Posterior cingulate gyrus (tissue), 11 donors: ENCODE results near the gene TTC23.

Source experiments
- DNase-seq, 10 donors: peaks; one replicate each; pipeline versions ENCODE4 v3.0.0 to v3.0.0-alpha.2; 2020 to 2021; ENCODE audit warnings: mixed read lengths in 3 of 10
- intact Hi-C: fragments of 100-400 bp; cut with DNase I; formaldehyde crosslinking; loops from one replicate; pipeline ENCODE4 v1.15.1; 2023

Gene TTC23

DNA sequence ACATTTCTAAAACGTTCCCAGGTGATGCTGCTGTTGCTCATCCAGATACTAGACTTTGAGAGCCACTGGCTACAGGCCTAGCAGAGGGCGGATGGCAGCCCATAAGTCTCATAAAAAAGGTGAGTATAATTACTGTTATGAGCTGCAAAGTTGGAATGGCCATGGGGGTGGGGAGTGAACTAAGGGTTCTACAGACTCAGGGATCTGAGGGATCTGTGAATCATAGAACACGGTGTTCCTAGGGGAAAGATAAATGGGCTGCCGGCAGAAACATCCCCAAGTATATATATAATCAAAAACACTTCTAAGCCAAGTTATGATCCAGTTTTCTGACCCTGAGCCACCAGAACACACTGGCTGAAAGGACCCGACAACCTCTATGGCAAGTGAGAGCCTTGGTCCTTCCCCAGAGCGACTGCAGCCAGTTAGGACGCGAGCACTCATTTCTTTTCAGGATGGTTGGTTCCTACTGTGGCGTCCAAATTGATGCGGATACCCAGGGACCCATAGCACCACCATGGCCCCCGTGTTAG lies 152.4 kb downstream of the TTC23 start:
- intact Hi-C loops: no loop called here
- DNase-seq: no peak

DNA sequence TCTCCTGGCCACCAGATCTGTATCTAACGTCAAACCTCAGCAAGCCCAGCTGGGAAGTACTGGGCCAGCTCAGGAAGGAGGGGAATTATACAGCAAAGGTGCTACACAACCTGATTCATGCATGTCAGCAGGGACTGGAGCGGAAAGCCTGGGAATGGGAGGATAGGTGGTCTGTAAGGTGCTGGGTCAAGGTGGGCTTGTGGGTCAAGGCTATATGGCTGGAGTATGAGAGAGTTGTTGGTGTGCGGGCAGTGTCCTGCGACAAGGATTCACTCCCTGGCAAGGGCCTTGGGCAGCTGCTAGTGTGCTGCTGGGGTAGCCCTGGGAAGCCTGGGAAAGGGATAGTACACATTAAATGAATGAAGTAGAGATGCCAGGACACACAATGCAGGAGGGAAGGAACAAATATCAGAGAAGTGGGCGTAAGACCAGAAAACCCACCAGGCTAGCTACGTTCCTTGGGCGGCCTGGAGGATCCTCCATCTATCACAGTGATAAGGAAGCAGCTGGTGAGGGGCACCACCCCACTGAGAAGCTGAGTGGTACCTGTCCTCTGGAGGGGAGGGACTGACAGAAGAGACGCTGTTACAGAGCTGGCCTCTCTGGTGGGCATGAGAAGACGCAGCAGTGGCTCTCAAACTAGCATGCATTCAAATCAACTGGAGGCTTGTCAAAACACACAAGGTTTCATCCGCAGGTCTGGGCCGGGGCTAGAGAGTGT lies 153.0 kb downstream of the TTC23 start:
- peak in 1 of 10 donors; percentile 69 for DNase-seq
- intact Hi-C loops: no loop called here

GRCh38 chr15:99095626-99096025 lies 153.8 kb downstream of the TTC23 start:
- intact Hi-C loops: no loop called here
- no peak for DNase-seq

DNA sequence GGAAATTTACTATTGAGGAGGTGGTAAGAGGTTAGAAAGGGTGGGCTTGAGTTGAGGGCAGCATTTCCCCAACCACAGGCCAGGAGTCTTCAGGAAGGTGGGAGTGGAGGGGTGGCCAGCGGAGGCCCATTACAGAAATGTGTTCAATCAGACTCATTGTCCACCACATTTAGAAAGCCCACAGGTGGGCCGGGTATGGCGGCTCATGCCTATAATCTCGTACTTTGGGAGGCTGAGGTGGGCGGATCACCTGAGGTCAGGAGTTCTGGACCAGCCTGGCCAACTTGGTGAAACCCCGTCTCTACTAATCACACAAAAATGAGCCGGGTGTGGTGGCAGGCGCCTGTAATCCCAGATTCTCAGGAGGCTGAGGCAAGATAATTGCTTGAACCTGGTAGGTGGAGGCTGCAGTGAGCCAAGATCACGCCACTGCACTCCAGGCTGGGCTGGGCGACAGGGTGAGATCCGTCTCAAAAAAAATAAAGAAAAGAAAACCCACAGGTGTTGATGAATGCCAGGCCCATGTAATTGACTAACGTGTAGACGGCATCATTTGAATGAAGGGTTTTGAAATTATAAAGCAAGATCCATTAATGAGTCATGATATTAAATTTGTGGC lies 156.7 kb downstream of the TTC23 start:
- no peak for DNase-seq

GRCh38 chr15:99090938-99091337 lies 158.4 kb downstream of the TTC23 start:
- intact Hi-C loops: no loop called here
- DNase-seq: peak in 1 of 10 donors; percentile 71

More for the DNA sequence above, 156.7 kb downstream of the TTC23 start:
- intact Hi-C loops: no loop called here

DNA sequence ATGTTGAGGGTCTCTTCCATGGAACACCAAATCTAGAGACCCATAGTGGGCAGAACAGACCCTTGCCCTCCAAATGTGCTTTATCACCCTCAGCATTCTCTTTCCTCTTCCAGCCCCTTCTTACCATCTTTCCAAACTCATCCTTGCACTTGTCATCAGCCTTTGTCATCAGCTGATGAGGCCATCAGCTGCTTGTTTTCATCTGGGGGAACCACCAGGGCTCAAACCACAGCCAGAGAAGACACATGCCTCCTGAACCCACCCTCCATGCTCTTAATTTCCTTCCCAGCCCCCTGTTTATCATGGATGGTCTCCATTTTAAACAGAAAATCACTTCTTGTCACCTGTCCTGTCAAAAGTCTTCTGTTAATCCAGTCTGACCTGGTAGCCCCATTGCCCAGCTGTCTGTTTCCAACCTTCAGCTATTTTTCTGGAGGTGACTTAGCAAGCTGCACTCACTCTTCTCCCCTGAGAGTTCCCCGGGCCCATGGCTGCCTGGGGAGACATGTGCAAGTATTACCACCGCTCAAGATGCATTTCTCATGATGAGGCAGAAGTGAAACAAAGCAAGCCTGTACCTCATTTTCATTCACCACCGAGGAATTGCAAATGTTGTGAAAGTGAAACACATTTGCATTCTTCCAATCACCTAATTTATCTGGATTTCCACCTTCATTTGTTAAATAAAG lies 159.2 kb downstream of the TTC23 start:
- no peak for DNase-seq
- intact Hi-C loops: no loop called here

DNA sequence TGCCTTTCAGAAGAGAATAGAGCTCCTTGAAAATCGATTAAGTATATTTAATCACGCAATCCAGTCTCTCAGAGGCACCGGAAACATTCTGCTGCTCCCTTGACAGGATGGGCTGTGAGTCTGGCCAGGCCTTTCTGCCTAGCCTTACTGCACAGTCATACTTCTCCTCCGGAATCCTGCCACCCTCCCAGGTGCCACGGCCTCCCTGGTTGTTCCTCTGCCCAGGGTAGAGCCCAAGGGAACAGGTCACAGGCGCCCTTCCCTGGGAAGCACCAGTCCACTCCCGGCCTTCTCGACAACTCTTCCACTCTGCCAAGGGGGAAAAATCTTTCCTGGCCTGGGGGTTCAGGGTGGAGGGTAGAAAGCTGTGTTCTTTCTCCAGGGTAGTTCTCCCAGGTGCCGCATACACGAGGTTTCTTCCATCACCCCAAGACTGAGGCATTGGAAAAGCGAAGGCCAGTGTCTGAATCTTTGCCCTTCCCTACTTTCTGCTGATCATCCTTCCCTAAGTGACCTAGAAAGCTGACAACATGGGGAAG lies 161.9 kb downstream of the TTC23 start:
- intact Hi-C loops: no loop called here
- DNase-seq: peak in 1 of 10 donors; percentile 50

DNA sequence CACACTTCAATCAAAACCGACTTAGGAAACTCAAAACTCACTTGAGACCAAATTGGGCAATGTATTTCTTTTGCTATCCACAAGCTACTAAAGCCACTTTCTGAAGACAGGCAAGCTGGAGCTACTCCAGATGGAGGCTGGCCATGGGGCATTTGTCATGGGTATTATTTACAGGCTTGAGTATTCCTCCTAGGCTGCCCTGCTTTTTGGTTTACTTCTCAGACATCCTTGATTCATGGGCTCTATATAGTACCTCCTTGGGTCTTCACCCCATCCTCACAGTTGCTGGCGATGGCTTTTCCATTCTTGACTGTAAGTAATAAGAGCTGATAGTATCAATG lies 163.1 kb downstream of the TTC23 start:
- no peak for DNase-seq
- intact Hi-C loops: no loop called here
